AG09319 (cell line): Measurements from ENCODE around the gene UBALD1.

ENCODE experiments used
- DNase-seq: peaks from one replicate; pipeline ENCODE4 v3.0.0-alpha.2; 2010; ENCODE audit warnings: low read depth; ENCODE audit errors: extremely low read depth
- CTCF ChIP-seq: IDR thresholded peaks from 2 replicates; pipeline ENCODE4 v1.5.1; 2011; ENCODE audit warnings: low read depth, mild to moderate bottlenecking, inconsistent platforms, low read length, moderate library complexity

Gene UBALD1

GRCh38 chr16:4656695-4657686 is 42.3 kb upstream of the UBALD1 start:
- no peak for TF ChIP-seq CTCF
- no peak for DNase-seq

- DNase-seq: no peak
- TF ChIP-seq CTCF: no peak
These were observed 41.5 kb upstream of the UBALD1 start for GRCh38 chr16:4656221-4656620.

GRCh38 chr16:4655801-4656200 is 41.1 kb upstream of the UBALD1 start:
- DNase-seq: no peak
- no peak for TF ChIP-seq CTCF

- no peak for DNase-seq
- no peak for TF ChIP-seq CTCF
These were observed 40.4 kb upstream of the UBALD1 start for GRCh38 chr16:4654964-4655590.

GRCh38 chr16:4654011-4654963 is 39.6 kb upstream of the UBALD1 start:
- no peak for TF ChIP-seq CTCF
- DNase-seq: no peak

- DNase-seq: no peak
- TF ChIP-seq CTCF: no peak
These were observed 37.9 kb upstream of the UBALD1 start for GRCh38 chr16:4652561-4652960.
